ENCODE results near the gene TMEM138. TPM values are rescaled to one million over a fixed set of nuclear protein-coding genes. Genes with fewer than 3 reads are reported as not detected.
A peak's percentile ranks its signal among the peaks of the same experiment; 100 is the strongest.

Gene TMEM138
- total RNA-seq, 2 experiments from 2014 or later: 48.3 to 60.6 TPM

DNA sequence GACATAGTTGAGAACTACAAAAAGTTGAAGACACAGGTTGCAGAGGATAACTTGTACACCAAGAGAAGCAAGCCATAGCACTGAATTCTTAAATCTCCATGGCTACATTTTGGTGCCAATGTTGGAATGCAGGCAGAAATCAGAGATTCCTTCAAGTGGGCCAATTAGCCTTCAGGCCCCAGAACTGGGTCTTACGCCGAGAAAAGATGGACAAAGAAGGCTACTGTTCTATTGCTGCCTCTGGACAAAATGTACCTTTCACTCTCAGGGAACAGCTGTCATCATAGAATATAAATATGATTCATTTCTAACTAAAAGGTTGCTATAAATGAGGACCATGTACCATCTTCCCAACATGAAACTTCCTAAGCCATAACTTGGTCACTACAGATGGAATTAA is 43.9 kb downstream of the TMEM138 start:
- ATAC-seq (no peak), DNase-seq (no peak)
- H3K9me3 Mint-ChIP-seq (ENCODE audit: low read depth): no peaks in the 10 kb centered on the region
- CTCF ChIA-PET: interaction anchor here (0.8 to 3.6 kb wide), 2 partner anchors 21 to 29 kb away, joined by 3 to 14 read pairs; no protein-coding TSS in a partner anchor
- H3K36me3 Mint-ChIP-seq: peaks cover 55% of the 10 kb centered on the region
- no peaks in the 10 kb centered on the region for H3K27me3 Mint-ChIP-seq
- no peak overlapping the region for H3K4me3 Mint-ChIP-seq
- H3K4me1 Mint-ChIP-seq: no peaks in the 10 kb centered on the region
- no peak overlapping the region for H3K27ac Mint-ChIP-seq

DNA sequence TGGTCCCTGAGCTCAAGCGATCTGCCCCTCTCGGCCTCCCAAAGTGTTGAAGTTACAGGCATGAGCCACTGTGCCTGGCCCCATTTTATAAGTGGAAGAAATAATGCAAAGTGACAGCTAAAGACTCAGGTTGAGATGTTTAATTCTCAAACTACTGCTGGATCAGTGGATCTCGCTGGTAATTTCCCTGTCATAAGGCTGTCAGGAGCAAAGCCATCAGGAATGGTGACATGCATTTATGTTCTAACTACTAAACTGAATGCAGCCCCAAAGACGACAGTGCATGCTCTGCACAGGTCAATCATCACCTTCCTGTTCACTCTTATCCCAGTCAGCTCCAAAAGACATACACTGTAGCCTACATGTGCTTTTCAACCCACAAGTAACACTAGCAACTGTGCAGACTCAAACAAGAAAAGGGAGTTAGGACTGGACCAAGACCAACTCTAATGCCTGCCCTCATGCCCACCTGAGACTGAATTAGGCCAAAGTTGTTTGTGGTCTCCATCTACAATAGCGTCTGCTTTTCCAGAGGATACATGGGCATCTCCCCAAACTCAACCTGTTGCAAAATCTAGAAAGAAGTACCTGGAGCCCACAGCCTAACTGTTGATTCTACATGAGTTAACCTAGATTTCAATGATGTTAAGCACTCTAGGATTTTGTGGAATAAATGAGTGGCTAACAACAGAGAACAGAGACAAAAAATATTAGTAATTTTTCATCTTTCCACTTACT is 45.0 kb downstream of the TMEM138 start:
- ATAC-seq: no peak
- CTCF ChIA-PET: interaction anchor here (3.6 kb wide), 1 partner anchor 22 kb away, joined by 14 read pairs; no protein-coding TSS in a partner anchor
- Mint-ChIP-seq H3K4me1 (no peaks in the 10 kb centered on the region), H3K4me3 (no peak overlapping the region), H3K27me3 (no peaks in the 10 kb centered on the region), H3K36me3 (peaks cover 60% of the 10 kb centered on the region), H3K9me3 (ENCODE audit: low read depth) (no peaks in the 10 kb centered on the region), H3K27ac (no peak overlapping the region)
- DNase-seq: no peak

DNA sequence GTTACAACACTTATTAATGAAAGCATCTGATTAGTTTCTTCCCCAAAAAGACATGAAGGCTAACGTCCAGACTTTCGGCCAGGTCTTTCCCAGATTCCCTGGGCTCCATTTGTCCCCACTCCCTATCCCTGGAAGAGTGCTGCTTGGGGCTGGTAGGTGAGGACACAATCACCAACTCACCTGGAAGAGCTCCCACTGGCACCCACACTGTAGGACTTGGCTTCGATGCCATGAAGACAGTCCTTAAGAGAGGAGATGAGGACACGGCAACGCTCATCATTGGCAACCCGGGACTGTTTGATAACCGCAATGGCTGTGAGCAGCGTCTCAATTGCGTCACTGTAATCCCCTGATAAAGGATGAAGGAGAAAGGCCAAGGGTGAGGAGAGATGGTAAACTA is 49.4 kb downstream of the TMEM138 start:
- ATAC-seq: no peak

DNA sequence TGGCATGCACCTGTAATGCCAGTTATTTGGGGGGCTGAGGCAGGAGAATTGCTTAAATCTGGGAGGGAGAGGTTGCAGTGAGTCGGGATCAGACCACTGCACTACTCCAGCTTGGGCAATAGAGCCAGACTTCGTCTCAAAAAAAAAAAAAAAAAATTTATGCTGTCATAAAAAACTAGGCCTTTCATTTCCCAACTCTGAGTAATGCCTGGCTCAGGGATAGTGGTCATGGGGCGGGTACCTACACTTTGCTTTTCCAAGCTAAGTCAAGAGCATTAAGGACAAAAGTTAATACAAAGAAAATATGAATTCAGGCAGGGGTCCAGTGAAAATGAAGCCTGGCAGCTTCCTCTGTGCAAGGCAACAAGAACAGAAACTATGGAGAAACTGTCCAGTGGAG is 51.3 kb downstream of the TMEM138 start:
- Mint-ChIP-seq H3K4me3 (no peak overlapping the region), H3K27me3 (no peaks in the 10 kb centered on the region), H3K36me3 (peaks cover 67% of the 10 kb centered on the region), H3K27ac (peak overlapping the region; percentile 37), H3K4me1 (peaks cover 30% of the 10 kb centered on the region), H3K9me3 (ENCODE audit: low read depth) (no peaks in the 10 kb centered on the region)
- no peak for ATAC-seq
- CTCF ChIA-PET: interaction anchor here (0.9 kb wide), 1 partner anchor 79 kb away, joined by 3 read pairs; no protein-coding TSS in a partner anchor
- no peak for DNase-seq

More for the DNA sequence above, 49.4 kb downstream of the TMEM138 start:
- no peak for DNase-seq
- CTCF ChIA-PET: interaction anchor here (1.5 kb wide), 1 partner anchor 23 kb away, joined by 6 read pairs; no protein-coding TSS in a partner anchor
- no peaks in the 10 kb centered on the region for H3K9me3 Mint-ChIP-seq (ENCODE audit: low read depth)
- H3K4me1 Mint-ChIP-seq: peaks cover 21% of the 10 kb centered on the region
- H3K36me3 Mint-ChIP-seq: peaks cover 61% of the 10 kb centered on the region
- H3K4me3 Mint-ChIP-seq: no peak overlapping the region
- H3K27ac Mint-ChIP-seq: no peak overlapping the region
- H3K27me3 Mint-ChIP-seq: no peaks in the 10 kb centered on the region

DNA sequence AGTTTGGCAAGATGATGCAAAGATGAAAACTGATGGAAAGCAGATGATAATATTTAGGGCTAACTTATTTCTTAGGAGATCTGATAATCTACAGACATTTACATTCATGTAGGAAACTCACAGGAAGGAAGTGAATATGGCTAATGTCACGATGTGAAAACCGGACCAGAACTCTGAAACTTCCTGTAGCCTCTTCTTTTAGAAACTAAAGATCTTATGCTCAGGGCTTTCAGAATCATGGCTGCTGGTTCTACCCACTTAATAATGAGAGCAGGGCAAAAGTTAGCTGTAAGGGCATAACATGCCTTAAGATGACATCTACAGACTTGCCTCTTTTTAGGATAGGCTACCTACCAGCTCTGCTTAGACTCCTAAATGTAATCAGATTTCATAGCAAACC is 52.4 kb downstream of the TMEM138 start:
- CTCF ChIA-PET: interaction anchor here (1.0 to 1.2 kb wide), 2 partner anchors 21 to 30 kb away, joined by 3 to 4 read pairs; no protein-coding TSS in a partner anchor
- Mint-ChIP-seq H3K27me3 (no peaks in the 10 kb centered on the region), H3K27ac (peak overlapping the region; percentile 79), H3K4me3 (no peak overlapping the region), H3K9me3 (ENCODE audit: low read depth) (no peaks in the 10 kb centered on the region), H3K36me3 (peaks cover 72% of the 10 kb centered on the region), H3K4me1 (peaks cover 32% of the 10 kb centered on the region)
- ATAC-seq (no peak), DNase-seq (no peak)

DNA sequence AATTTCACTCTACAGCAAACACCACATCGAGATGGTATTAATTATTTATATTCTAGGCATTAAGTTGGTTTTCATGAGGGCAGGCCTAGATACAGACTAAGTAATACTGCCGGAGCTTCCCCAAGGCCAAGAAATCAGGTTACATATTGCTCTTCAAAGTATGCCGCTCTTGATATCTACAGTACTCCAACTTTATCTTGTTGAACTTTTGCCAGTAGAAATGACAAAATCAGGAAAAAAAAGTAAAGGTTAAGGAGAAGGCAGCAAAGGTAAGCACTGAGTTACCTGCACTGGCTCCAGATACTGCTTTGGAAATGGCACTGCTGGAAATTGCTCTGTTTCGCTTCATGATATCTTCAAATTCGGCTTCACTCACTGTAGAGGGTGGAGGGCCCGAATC is 53.2 kb downstream of the TMEM138 start:
- no peaks in the 10 kb centered on the region for H3K9me3 Mint-ChIP-seq (ENCODE audit: low read depth)
- H3K36me3 Mint-ChIP-seq: peaks cover 78% of the 10 kb centered on the region
- H3K27ac Mint-ChIP-seq: peak overlapping the region; percentile 67
- DNase-seq (no peak), ATAC-seq (no peak)
- peaks cover 32% of the 10 kb centered on the region for H3K4me1 Mint-ChIP-seq
- CTCF ChIA-PET: interaction anchor here (1.2 kb wide), 1 partner anchor 20 kb away, joined by 4 read pairs; no protein-coding TSS in a partner anchor
- H3K27me3 Mint-ChIP-seq: no peaks in the 10 kb centered on the region
- H3K4me3 Mint-ChIP-seq: no peak overlapping the region

DNA sequence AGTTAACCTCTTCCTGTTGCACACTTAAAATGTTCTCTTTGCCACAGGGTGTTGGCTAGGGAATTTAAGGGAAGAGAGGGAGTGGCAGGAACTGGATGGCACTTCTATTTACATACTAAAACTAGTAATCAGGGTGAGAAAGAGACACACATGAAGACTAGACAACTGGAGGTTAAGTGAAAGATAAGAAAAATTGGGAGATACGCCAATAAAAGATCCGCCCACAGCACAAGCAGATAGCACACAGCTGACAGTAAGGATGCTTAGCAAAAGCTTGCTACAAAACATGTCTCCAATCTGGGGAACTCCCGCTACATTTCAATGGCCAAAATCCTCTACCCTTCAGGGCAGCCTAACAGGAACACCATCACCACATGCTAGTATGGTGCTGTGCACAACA is 54.8 kb downstream of the TMEM138 start:
- Mint-ChIP-seq H3K4me1 (peaks cover 40% of the 10 kb centered on the region), H3K36me3 (peaks cover 78% of the 10 kb centered on the region), H3K27me3 (no peaks in the 10 kb centered on the region), H3K27ac (no peak overlapping the region), H3K4me3 (no peak overlapping the region), H3K9me3 (ENCODE audit: low read depth) (no peaks in the 10 kb centered on the region)
- CTCF ChIA-PET: interaction anchor here (1.1 to 2.3 kb wide), 2 partner anchors 18 to 81 kb away, joined by 5 to 7 read pairs; no protein-coding TSS in a partner anchor
- no peak for DNase-seq
- ATAC-seq: no peak

DNA sequence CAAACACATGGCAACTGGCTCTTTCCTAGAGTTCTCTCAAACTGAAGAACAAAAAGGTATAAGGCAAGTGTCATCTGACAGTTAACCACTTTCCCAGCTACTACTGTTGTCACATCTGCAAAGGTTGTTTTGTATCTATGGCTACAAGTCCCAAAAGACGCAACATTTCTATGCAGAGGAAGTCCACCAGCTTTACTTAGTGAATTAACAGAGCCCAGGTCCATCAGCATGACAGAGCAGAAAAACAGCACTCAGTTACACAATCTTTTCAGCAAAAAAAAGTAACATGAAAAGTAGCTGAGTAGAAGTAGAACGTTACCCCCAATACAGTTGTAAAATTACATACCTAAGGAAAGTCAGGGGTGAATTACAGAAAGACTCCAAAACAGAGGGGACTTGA is 55.5 kb downstream of the TMEM138 start:
- H3K27ac Mint-ChIP-seq: peak overlapping the region; percentile 61
- H3K9me3 Mint-ChIP-seq (ENCODE audit: low read depth): no peaks in the 10 kb centered on the region
- H3K4me1 Mint-ChIP-seq: peaks cover 45% of the 10 kb centered on the region
- no peak for DNase-seq
- no peak for ATAC-seq
- peaks cover 81% of the 10 kb centered on the region for H3K36me3 Mint-ChIP-seq
- H3K27me3 Mint-ChIP-seq: no peaks in the 10 kb centered on the region
- CTCF ChIA-PET: interaction anchor here (1.1 to 2.3 kb wide), 2 partner anchors 18 to 82 kb away, joined by 5 to 7 read pairs; no protein-coding TSS in a partner anchor
- H3K4me3 Mint-ChIP-seq: no peak overlapping the region

DNA sequence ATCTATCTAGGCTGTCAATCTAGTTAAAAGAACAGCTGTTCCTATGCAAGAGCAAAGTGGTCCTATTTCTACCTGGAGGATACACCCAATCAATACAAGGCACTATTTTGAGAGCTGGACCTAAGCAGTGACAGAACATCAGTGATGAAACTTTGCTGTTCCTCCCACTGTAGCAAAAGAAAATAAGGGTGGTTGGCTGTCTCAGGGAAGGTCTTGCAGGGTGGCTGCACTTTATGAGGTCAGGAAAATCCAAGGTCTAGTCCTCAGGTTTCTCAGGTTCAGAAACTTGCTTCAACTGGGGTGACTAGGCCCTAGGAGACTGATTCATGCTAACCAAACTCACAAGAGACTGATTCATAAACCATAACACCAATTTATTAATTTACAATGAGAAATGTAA is 56.0 kb downstream of the TMEM138 start:
- Mint-ChIP-seq H3K27me3 (no peaks in the 10 kb centered on the region), H3K4me1 (peaks cover 45% of the 10 kb centered on the region), H3K27ac (peak overlapping the region; percentile 61), H3K4me3 (no peak overlapping the region), H3K9me3 (ENCODE audit: low read depth) (no peaks in the 10 kb centered on the region), H3K36me3 (peaks cover 79% of the 10 kb centered on the region)
- CTCF ChIA-PET: interaction anchor here (1.1 to 2.3 kb wide), 2 partner anchors 17 to 82 kb away, joined by 5 to 7 read pairs; no protein-coding TSS in a partner anchor
- DNase-seq (no peak), ATAC-seq (no peak)

Other genes starting within 250 kb of the TMEM138 start
- 1 to 10 TPM; 5.4 to 5.6 TPM for gene VPS37C, start 200.9 kb upstream of the TMEM138 start, total RNA-seq
- not detected for gene PGA3, start 158.9 kb upstream of the TMEM138 start, total RNA-seq
- gene PGA4, start 140.0 kb upstream of the TMEM138 start, total RNA-seq: not detected
- not detected for gene PGA5, start 121.2 kb upstream of the TMEM138 start, total RNA-seq
- gene VWCE, start 67.1 kb upstream of the TMEM138 start, total RNA-seq: 1 to 10 TPM; 3.8 to 3.9 TPM
- gene DDB1, start 29.3 kb upstream of the TMEM138 start, total RNA-seq: 100 to 1,000 TPM; 189 to 258 TPM
- 10 to 100 TPM; 36.9 to 42.3 TPM for gene TKFC, start 29.1 kb upstream of the TMEM138 start, total RNA-seq
- 10 to 100 TPM; 43.9 to 51.2 TPM for gene CYB561A3, start 492 bp upstream of the TMEM138 start, total RNA-seq
- gene TMEM216, start 30.2 kb downstream of the TMEM138 start, total RNA-seq: 10 to 100 TPM in 1 of 2 experiments, 1 to 10 TPM in 1; 7.8 to 15.3 TPM
- gene CPSF7, start 67.6 kb downstream of the TMEM138 start, total RNA-seq: 100 to 1,000 TPM; 103 to 118 TPM
- gene SDHAF2, start 67.8 kb downstream of the TMEM138 start, total RNA-seq: 10 to 100 TPM; 37.6 to 57.6 TPM
- gene LRRC10B, start 146.4 kb downstream of the TMEM138 start, total RNA-seq: under 1 TPM in 1 of 2 experiments, not detected in 1; 0.09 TPM
- not detected for gene SYT7, start 218.7 kb downstream of the TMEM138 start, total RNA-seq